Activated CD8-positive, alpha-beta T cell treated with anti-CD3 and anti-CD28 coated beads, Interleukin-2, amount 10 ng/mL, durations not matched to agents 7 days and 5 days (primary cell): ENCODE results near the gene IGIP. TPM values are rescaled to one million over a fixed set of nuclear protein-coding genes. Genes with fewer than 3 reads are reported as not detected.

Experiments
- total RNA-seq, 2 experiments: library from RNA; stranded (reverse); gene quantifications; one replicate each; pipeline ENCODE4 v1.2.3, GENCODE V29; 2021

IGIP gene
- total RNA-seq, 2 experiments from 2014 or later, result 2.4 to 2.7 TPM

Other genes starting within 250 kb of the IGIP start
- not detected for gene NRG2, start 82.6 kb upstream of the IGIP start, total RNA-seq
- gene PURA, start 11.8 kb upstream of the IGIP start, total RNA-seq, result 10 to 100 TPM; 12.5 to 13.4 TPM
- 10 to 100 TPM; 10.5 to 12.2 TPM for gene CYSTM1, start 49.3 kb downstream of the IGIP start, total RNA-seq
- gene PFDN1, start 177.2 kb downstream of the IGIP start, total RNA-seq, result 10 to 100 TPM; 62.4 to 64.7 TPM
- gene HBEGF, start 220.7 kb downstream of the IGIP start, total RNA-seq, result 10 to 100 TPM; 12.6 to 13.5 TPM
- gene SLC4A9, start 234.3 kb downstream of the IGIP start, total RNA-seq, result under 1 TPM; 0.13 to 0.16 TPM